ENCODE results near the gene UGT2B17.

The UGT2B17 gene

DNA sequence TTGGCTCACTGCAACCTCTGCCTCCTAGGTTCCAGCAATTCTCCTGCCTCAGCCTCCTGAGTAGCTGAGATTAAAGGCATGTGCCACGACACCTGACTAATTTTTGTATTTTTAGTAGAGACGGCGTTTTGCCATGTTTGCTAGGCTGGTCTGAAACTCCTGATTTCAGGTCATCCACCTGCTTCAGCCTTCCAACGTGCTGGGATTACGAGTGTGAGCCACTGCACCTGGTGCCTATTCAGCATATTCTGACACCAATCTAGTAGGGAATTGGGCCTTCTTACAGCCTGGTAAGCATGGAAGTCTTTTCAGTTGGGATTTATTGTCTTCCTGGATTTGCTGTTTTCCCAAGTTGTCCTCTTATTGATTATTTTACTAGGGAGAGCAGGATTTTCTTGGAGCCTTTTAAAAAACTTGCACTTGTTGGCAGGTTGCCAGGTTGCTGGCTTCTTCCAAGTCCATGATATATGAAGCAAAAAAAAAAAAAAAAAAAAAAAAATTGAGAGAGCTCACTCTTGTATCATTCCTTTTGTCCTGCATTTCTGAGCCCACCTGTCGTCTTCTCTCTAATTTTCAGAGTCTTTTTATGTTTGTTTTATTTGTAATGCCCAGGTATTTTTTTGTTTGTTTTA lies 85.2 kb downstream of the UGT2B17 start:
- no peak for DNase-seq (ENCODE audit: extremely low read depth in 1 of 2, low read depth in 1 of 2)

- DNase-seq (ENCODE audit: extremely low read depth in 1 of 2, low read depth in 1 of 2), result no peak
Measured at GRCh38 chr4:68489338-68489737, 86.8 kb downstream of the UGT2B17 start.

Measured in activated CD8-positive, alpha-beta memory T cell treated with anti-CD3 and anti-CD28 coated beads for 1 hour (primary cell).